Spleen (tissue), 7 donors: ENCODE results near the gene KSR2.

ENCODE experiments used
- CTCF ChIP-seq, 11 experiments: fragments of 200-600 bp in 7 of 11; fragments of 450-650 bp in 4 of 11; sonication (generic) in 4 of 11; IDR thresholded peaks in 8 of 11; conservative IDR thresholded peaks in 3 of 11; 1 replicate in 7 of 11; 2 replicates in 4 of 11; pipeline versions ENCODE4 v1.4.0 to v1.8.0; 2016 to 2021; ENCODE audit warnings: antibody characterized with exemption in 11 of 11, inconsistent platforms in 4 of 11, mild to moderate bottlenecking in 1 of 11
- POLR2A ChIP-seq, 3 donors: fragments of 450-650 bp; IDR thresholded peaks; one replicate each; pipeline ENCODE4 v1.5.1; 2017; ENCODE audit warnings: antibody characterized with exemption in 3 of 3, mild to moderate bottlenecking in 1 of 3
- POLR2AphosphoS5 ChIP-seq, 3 donors: sonication (generic); formaldehyde crosslinking; IDR thresholded peaks; one replicate each; pipeline ENCODE4 v1.5.1; 2017; ENCODE audit warnings: antibody characterized with exemption in 3 of 3
- donor health status: DM: no; HTN: no; CAD: no; lungs with moderate emphysema.
- donor health status: DM: no; HTN: no; CAD: no.
- donor health status: DM: no; HTN: no; CAD: no.

DNA sequence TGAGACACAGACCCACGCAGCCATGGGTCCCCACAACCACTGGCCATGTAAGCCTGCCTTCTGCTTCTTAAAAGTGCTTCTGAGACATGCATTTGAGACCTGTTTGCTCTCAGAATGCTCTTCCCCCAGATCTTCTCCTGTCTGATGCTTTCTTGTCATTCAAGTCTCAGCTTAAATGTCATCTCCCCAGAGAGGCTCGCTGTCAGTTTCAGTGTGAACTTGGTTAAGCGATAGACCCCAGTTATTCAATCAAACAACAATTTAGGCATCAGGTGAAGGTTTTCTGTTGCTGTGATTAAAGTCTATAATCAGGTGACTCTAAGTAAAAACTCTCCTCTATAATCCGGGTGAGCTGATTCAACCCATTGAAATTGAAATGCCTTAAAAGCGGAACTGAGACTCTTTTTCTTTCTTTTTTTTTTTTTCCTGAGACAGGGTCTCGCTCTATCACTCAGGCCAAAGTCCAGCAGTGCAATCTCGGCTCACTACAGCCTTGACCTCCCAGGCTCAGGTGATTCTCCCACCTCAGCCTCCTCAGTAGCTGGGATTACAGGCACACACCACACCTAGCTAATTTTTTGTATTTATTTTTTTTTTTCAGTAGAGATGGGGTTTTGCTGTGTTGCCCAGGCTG, 123.4 kb downstream of the KSR2 start:
- no peak for TF ChIP-seq CTCF (IDR thresholded peaks at IDR 0.05 in 8 of 11, conservative IDR thresholded peaks at IDR 0.05 in 3 of 11)
- no peak for TF ChIP-seq POLR2A (IDR thresholded peaks at IDR 0.05)
- TF ChIP-seq POLR2AphosphoS5 (IDR thresholded peaks at IDR 0.05): no peak
